Sigmoid colon (tissue), 7 donors: ENCODE data around the gene IGLL5. TPM values are rescaled to one million over a fixed set of nuclear protein-coding genes. Genes with fewer than 3 reads are reported as not detected.

Experiments used
- DNase-seq: peaks from one replicate; pipeline ENCODE4 v3.0.0-alpha.2; 2019
- H3K27ac ChIP-seq, 4 donors: fragments of 200-600 bp; sonication (generic); one replicate each; pipeline ENCODE4 v1.5.1; 2016 to 2019; ENCODE audit warnings: mild to moderate bottlenecking in 1 of 4
- H3K27me3 ChIP-seq, 3 donors: fragments of 200-600 bp; sonication (generic); one replicate each; pipeline ENCODE4 v1.5.1; 2019; ENCODE audit warnings: mild to moderate bottlenecking in 1 of 3
- H3K36me3 ChIP-seq, 4 donors: fragments of 200-600 bp; sonication (generic); one replicate each; pipeline ENCODE4 v1.5.1; 2016 to 2019
- H3K4me1 ChIP-seq, 4 donors: fragments of 200-600 bp; sonication (generic); one replicate each; pipeline ENCODE4 v1.5.1; 2017 to 2019
- H3K4me3 ChIP-seq, 4 donors: fragments of 200-600 bp; sonication (generic); one replicate each; pipeline ENCODE4 v1.5.1; 2017 to 2019; ENCODE audit warnings: mild to moderate bottlenecking in 2 of 4, moderate library complexity in 1 of 4
- H3K9me3 ChIP-seq, 4 donors: fragments of 200-600 bp in 3 of 4; sonication (generic) in 3 of 4; one replicate each; pipeline versions ENCODE4 v1.5.1 to v1.6.1; 2013 to 2019
- CTCF ChIP-seq, 4 experiments: fragments of 450-650 bp in 3 of 4; fragments of 200-600 bp in 1 of 4; IDR thresholded peaks; one replicate each; pipeline ENCODE4 v1.5.1; 2016 to 2019; ENCODE audit warnings: antibody characterized with exemption in 4 of 4, mild to moderate bottlenecking in 3 of 4, moderate library complexity in 2 of 4
- EP300 ChIP-seq, 4 donors: sonication (generic); formaldehyde crosslinking; IDR thresholded peaks; one replicate each; pipeline ENCODE4 v1.6.1; 2017; ENCODE audit warnings: antibody characterized with exemption in 4 of 4
- POLR2A ChIP-seq, 2 donors: fragments of 450-650 bp; IDR thresholded peaks; one replicate each; pipeline ENCODE4 v1.6.1; 2016; ENCODE audit warnings: antibody characterized with exemption in 2 of 2, mild to moderate bottlenecking in 2 of 2, moderate library complexity in 2 of 2
- POLR2AphosphoS5 ChIP-seq, 4 donors: sonication (generic); formaldehyde crosslinking; IDR thresholded peaks; one replicate each; pipeline ENCODE4 v1.6.1; 2017; ENCODE audit warnings: antibody characterized with exemption in 4 of 4
- WGBS, 2 donors: extraction: QIAGEN DNeasy Blood & Tissue Kit; methylation state at CpG; one replicate each; pipeline ENCODE4 v1.1.7; 2013; 5-methylcytosine and 5-hydroxymethylcytosine counted together
- intact Hi-C: fragments of 100-400 bp; cut with DNase I; formaldehyde crosslinking; loops from one replicate; pipeline ENCODE4 v1.15.1; 2023
- polyA plus RNA-seq, 3 donors: library from polyadenylated mRNA; stranded (reverse); fragments of 200-250 nt; gene quantifications; one replicate each; pipeline ENCODE4 v1.2.3, GENCODE V29; 2013
- total RNA-seq, 4 donors: library from RNA; depleted of rRNA; stranded (reverse); fragments of >200 nt; gene quantifications; one replicate each; pipeline ENCODE4 v1.1.0, GENCODE V29; 2016
- donor health status: healthy with polysubstance abuse.
- donor health status: Bipolar disorder and iron deficiency.
- donor health status: healthy.

Gene IGLL5
- total and polyA plus RNA-seq, 7 donors = 0.99 to 39.6 (median 14.2) TPM; not detected in 3

GRCh38 chr22:22923379-22923778 lies 35.8 kb downstream of the IGLL5 start:
- intact Hi-C loops = no loop called here

GRCh38 chr22:22923930-22924329 lies 36.3 kb downstream of the IGLL5 start:
- Histone ChIP-seq H3K27me3 (no peaks in the 10 kb centered on the region), H3K9me3 (no peaks in the 10 kb centered on the region), H3K4me3 (no peak overlapping the region), H3K36me3 (no peaks in the 10 kb centered on the region), H3K27ac (no peak overlapping the region), H3K4me1 (no peaks in the 10 kb centered on the region)
- DNase-seq = no peak
- intact Hi-C loops = no loop called here
- TF ChIP-seq CTCF (IDR thresholded peaks at IDR 0.05) (no peak), EP300 (IDR thresholded peaks at IDR 0.05) (no peak), POLR2A (IDR thresholded peaks at IDR 0.05) (no peak), POLR2AphosphoS5 (IDR thresholded peaks at IDR 0.05) (no peak)
- whole genome bisulfite sequencing, 2 donors = 40 to 53% methylated on average over 4 of the region's 4 CpGs

More at GRCh38 chr22:22923379-22923778, 35.8 kb downstream of the IGLL5 start:
- Histone ChIP-seq H3K36me3 (no peaks in the 10 kb centered on the region), H3K27me3 (no peaks in the 10 kb centered on the region), H3K4me1 (no peaks in the 10 kb centered on the region), H3K27ac (no peak overlapping the region), H3K4me3 (no peak overlapping the region), H3K9me3 (no peaks in the 10 kb centered on the region)
- 92 to 95% methylated on average over 4 of the region's 4 CpGs for WGBS, 2 donors
- DNase-seq = no peak
- TF ChIP-seq POLR2AphosphoS5 (IDR thresholded peaks at IDR 0.05) (no peak), CTCF (IDR thresholded peaks at IDR 0.05) (no peak), EP300 (IDR thresholded peaks at IDR 0.05) (no peak), POLR2A (IDR thresholded peaks at IDR 0.05) (no peak)

- intact Hi-C loops = no loop called here
- no peaks in the 10 kb centered on the region for H3K4me1 ChIP-seq
- no peaks in the 10 kb centered on the region for H3K9me3 ChIP-seq
- DNase-seq = no peak
- no peak overlapping the region for H3K27ac ChIP-seq
- no peak overlapping the region for H3K4me3 ChIP-seq
- no peak for TF ChIP-seq CTCF (IDR thresholded peaks at IDR 0.05)
- 73 to 90% methylated on average over 9 of the region's 9 CpGs for WGBS, 2 donors
- H3K27me3 ChIP-seq = no peaks in the 10 kb centered on the region
- H3K36me3 ChIP-seq = no peaks in the 10 kb centered on the region
Measured at GRCh38 chr22:22924369-22925145, 36.9 kb downstream of the IGLL5 start.

- DNase-seq = no peak
- Histone ChIP-seq H3K4me3 (no peak overlapping the region), H3K9me3 (no peaks in the 10 kb centered on the region), H3K27ac (no peak overlapping the region), H3K4me1 (no peaks in the 10 kb centered on the region), H3K27me3 (no peaks in the 10 kb centered on the region), H3K36me3 (no peaks in the 10 kb centered on the region)
- WGBS, 2 donors = 84 to 91% methylated on average over 14 of the region's 14 CpGs
- intact Hi-C loops = no loop called here
- TF ChIP-seq EP300 (IDR thresholded peaks at IDR 0.05) = no peak
- TF ChIP-seq POLR2A (IDR thresholded peaks at IDR 0.05) = no peak
- TF ChIP-seq CTCF (IDR thresholded peaks at IDR 0.05) = no peak
- no peak for TF ChIP-seq POLR2AphosphoS5 (IDR thresholded peaks at IDR 0.05)
Measured at GRCh38 chr22:22925146-22925804, 37.7 kb downstream of the IGLL5 start.
